ENCODE results near the gene PIM3.

PIM3 gene

GRCh38 chr22:49951000-49951677, 9.4 kb upstream of the PIM3 start:
- POLR2A ChIA-PET: interaction anchor here (1.6 kb wide), 1 partner anchor 11 kb away, joined by 5 read pairs; no protein-coding TSS in a partner anchor
- DNase-seq (ENCODE audit: extremely low spot score): no peak
- TF ChIP-seq FOXK2 (IDR thresholded peaks at IDR 0.05): no peak
- TF ChIP-seq HDGF (IDR thresholded peaks at IDR 0.05; ENCODE audit: borderline replicate concordance): no peak
- no peak for TF ChIP-seq FOXM1 (IDR thresholded peaks at IDR 0.05; ENCODE audit: borderline replicate concordance)
- no peak for TF ChIP-seq NFRKB (IDR thresholded peaks at IDR 0.05)
- TF ChIP-seq ELF4 (IDR thresholded peaks at IDR 0.05): no peak
- TF ChIP-seq BHLHE40 (IDR thresholded peaks at IDR 0.05; ENCODE audit: borderline replicate concordance): no peak
- TF ChIP-seq SUZ12 (IDR thresholded peaks at IDR 0.05): no peak
- no peak for TF ChIP-seq ARNT (IDR thresholded peaks at IDR 0.05)
- TF ChIP-seq ZNF384 (IDR thresholded peaks at IDR 0.05): no peak
- CTCF ChIA-PET: interaction anchor here (0.7 kb wide), 1 partner anchor 8 kb away, joined by 3 read pairs; no protein-coding TSS in a partner anchor

GRCh38 chr22:49951678-49951985, 8.9 kb upstream of the PIM3 start:
- CTCF ChIA-PET: interaction anchor here (0.7 kb wide), 1 partner anchor 8 kb away, joined by 3 read pairs; no protein-coding TSS in a partner anchor
- no peak for DNase-seq (ENCODE audit: extremely low spot score)
- POLR2A ChIA-PET: interaction anchor here (1.6 kb wide), 1 partner anchor 10 kb away, joined by 5 read pairs; no protein-coding TSS in a partner anchor
- TF ChIP-seq L3MBTL2 (conservative IDR thresholded peaks at IDR 0.05) (no peak), SP1 (IDR thresholded peaks at IDR 0.05) (no peak), SUZ12 (IDR thresholded peaks at IDR 0.05) (no peak), CTBP1 (IDR thresholded peaks at IDR 0.05; ENCODE audit: borderline replicate concordance) (no peak), NFRKB (IDR thresholded peaks at IDR 0.05) (no peak)

GRCh38 chr22:49951986-49952896, 8.3 kb upstream of the PIM3 start:
- no peak for DNase-seq (ENCODE audit: extremely low spot score)
- no peak for TF ChIP-seq HDGF (IDR thresholded peaks at IDR 0.05; ENCODE audit: borderline replicate concordance)
- TF ChIP-seq CTBP1 (IDR thresholded peaks at IDR 0.05; ENCODE audit: borderline replicate concordance): no peak
- no peak for TF ChIP-seq LEF1 (IDR thresholded peaks at IDR 0.05; ENCODE audit: borderline replicate concordance)
- TF ChIP-seq SUZ12 (IDR thresholded peaks at IDR 0.05): no peak
- no peak for TF ChIP-seq PKNOX1 (IDR thresholded peaks at IDR 0.05)
- no peak for TF ChIP-seq TARDBP (IDR thresholded peaks at IDR 0.05)
- ChIA-PET POLR2A (interaction anchor here (0.7 to 1.6 kb wide), 2 partner anchors 8 to 10 kb away, joined by 3 to 5 read pairs; partner anchors contain the start of gene PIM3), CTCF (interaction anchor here (0.5 to 0.7 kb wide), 2 partner anchors 9 to 35 kb away, joined by 3 read pairs; no protein-coding TSS in a partner anchor)

GRCh38 chr22:49953027-49953679, 7.4 kb upstream of the PIM3 start:
- CTCF ChIA-PET: interaction anchor here (0.5 kb wide), 1 partner anchor 34 kb away, joined by 3 read pairs; no protein-coding TSS in a partner anchor
- TF ChIP-seq FOXM1 (IDR thresholded peaks at IDR 0.05; ENCODE audit: borderline replicate concordance): no peak
- no peak for TF ChIP-seq ZNF384 (IDR thresholded peaks at IDR 0.05)
- TF ChIP-seq CTBP1 (IDR thresholded peaks at IDR 0.05; ENCODE audit: borderline replicate concordance): no peak
- TF ChIP-seq PKNOX1 (IDR thresholded peaks at IDR 0.05): no peak
- no peak for TF ChIP-seq LEF1 (IDR thresholded peaks at IDR 0.05; ENCODE audit: borderline replicate concordance)
- no peak for TF ChIP-seq ARNT (IDR thresholded peaks at IDR 0.05)
- no peak for TF ChIP-seq BHLHE40 (IDR thresholded peaks at IDR 0.05; ENCODE audit: borderline replicate concordance)
- no peak for TF ChIP-seq FOXA1 (IDR thresholded peaks at IDR 0.05)
- no peak for TF ChIP-seq SP1 (IDR thresholded peaks at IDR 0.05)
- no peak for TF ChIP-seq SUZ12 (IDR thresholded peaks at IDR 0.05)
- no peak for TF ChIP-seq HDGF (IDR thresholded peaks at IDR 0.05; ENCODE audit: borderline replicate concordance)
- TF ChIP-seq L3MBTL2 (conservative IDR thresholded peaks at IDR 0.05): no peak
- no peak for TF ChIP-seq FOXK2 (IDR thresholded peaks at IDR 0.05)
- no peak for TF ChIP-seq NFRKB (IDR thresholded peaks at IDR 0.05)
- POLR2A ChIA-PET: no interaction called here
- DNase-seq (ENCODE audit: extremely low spot score): no peak

- TF ChIP-seq FOXM1 (IDR thresholded peaks at IDR 0.05; ENCODE audit: borderline replicate concordance): no peak
- TF ChIP-seq SUZ12 (IDR thresholded peaks at IDR 0.05): no peak
- TF ChIP-seq BHLHE40 (IDR thresholded peaks at IDR 0.05; ENCODE audit: borderline replicate concordance): no peak
- TF ChIP-seq LEF1 (IDR thresholded peaks at IDR 0.05; ENCODE audit: borderline replicate concordance): no peak
- CTCF ChIA-PET: no interaction called here
- no peak for DNase-seq (ENCODE audit: extremely low spot score)
- POLR2A ChIA-PET: no interaction called here
Measured at GRCh38 chr22:49953680-49954344, 6.8 kb upstream of the PIM3 start.

GRCh38 chr22:49954354-49954753, 6.2 kb upstream of the PIM3 start:
- TF ChIP-seq FOXM1 (IDR thresholded peaks at IDR 0.05; ENCODE audit: borderline replicate concordance) (no peak), ZNF384 (IDR thresholded peaks at IDR 0.05) (no peak), L3MBTL2 (conservative IDR thresholded peaks at IDR 0.05) (no peak), ELF4 (IDR thresholded peaks at IDR 0.05) (no peak), HDGF (IDR thresholded peaks at IDR 0.05; ENCODE audit: borderline replicate concordance) (no peak), LEF1 (IDR thresholded peaks at IDR 0.05; ENCODE audit: borderline replicate concordance) (no peak), ARNT (IDR thresholded peaks at IDR 0.05) (no peak), FOXK2 (IDR thresholded peaks at IDR 0.05) (no peak), NFRKB (IDR thresholded peaks at IDR 0.05) (no peak), SP1 (IDR thresholded peaks at IDR 0.05) (no peak)
- POLR2A ChIA-PET: no interaction called here
- CTCF ChIA-PET: no interaction called here
- no peak for DNase-seq (ENCODE audit: extremely low spot score)

Measured in HEK293T (cell line).